ENCODE data around the gene C6orf15. TPM values are rescaled to one million over a fixed set of nuclear protein-coding genes. Genes with fewer than 3 reads are reported as not detected.
A peak's percentile ranks its signal among the peaks of the same experiment; 100 is the strongest.
"Not testable (repeated sequence)": the region's sequence is repeated elsewhere in the genome, so short reads cannot be mapped to it uniquely, and the experiment has no call there.

Gene C6orf15
- total and polyA plus RNA-seq, 10 donors: not detected

- intact Hi-C loops (cut with DNase I; ENCODE audit: low total_unique reads): no loop called here
- 88 to 100% (median 93%) methylated on average over 1 of the region's 1 CpG for WGBS, 5 donors
- TF ChIP-seq POLR2AphosphoS5 (IDR thresholded peaks at IDR 0.05) (no peak), POLR2A (IDR thresholded peaks at IDR 0.05) (no peak)
- TF ChIP-seq, protein P1, sequence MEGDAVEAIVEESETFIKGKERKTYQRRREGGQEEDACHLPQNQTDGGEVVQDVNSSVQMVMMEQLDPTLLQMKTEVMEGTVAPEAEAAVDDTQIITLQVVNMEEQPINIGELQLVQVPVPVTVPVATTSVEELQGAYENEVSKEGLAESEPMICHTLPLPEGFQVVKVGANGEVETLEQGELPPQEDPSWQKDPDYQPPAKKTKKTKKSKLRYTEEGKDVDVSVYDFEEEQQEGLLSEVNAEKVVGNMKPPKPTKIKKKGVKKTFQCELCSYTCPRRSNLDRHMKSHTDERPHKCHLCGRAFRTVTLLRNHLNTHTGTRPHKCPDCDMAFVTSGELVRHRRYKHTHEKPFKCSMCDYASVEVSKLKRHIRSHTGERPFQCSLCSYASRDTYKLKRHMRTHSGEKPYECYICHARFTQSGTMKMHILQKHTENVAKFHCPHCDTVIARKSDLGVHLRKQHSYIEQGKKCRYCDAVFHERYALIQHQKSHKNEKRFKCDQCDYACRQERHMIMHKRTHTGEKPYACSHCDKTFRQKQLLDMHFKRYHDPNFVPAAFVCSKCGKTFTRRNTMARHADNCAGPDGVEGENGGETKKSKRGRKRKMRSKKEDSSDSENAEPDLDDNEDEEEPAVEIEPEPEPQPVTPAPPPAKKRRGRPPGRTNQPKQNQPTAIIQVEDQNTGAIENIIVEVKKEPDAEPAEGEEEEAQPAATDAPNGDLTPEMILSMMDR (IDR thresholded peaks at IDR 0.05 in 8 of 11, conservative IDR thresholded peaks at IDR 0.05 in 3 of 11): no peak
- no peak for DNase-seq
- Histone ChIP-seq H3K36me3 (no peaks in the 10 kb centered on the region), H3K9me3 (no peaks in the 10 kb centered on the region), H3K4me3 (no peak overlapping the region), H3K4me1 (peaks cover 6 to 9% (median 8%) of the 10 kb centered on the region in 6 donors), H3K27ac (no peak overlapping the region), H3K27me3 (replicated peaks in 1 of 7) (peaks cover 0 to 6% (median 0%) of the 10 kb centered on the region in 7 donors)
Measured at GRCh38 chr6:31075528-31075927, 36.8 kb downstream of the C6orf15 start.

DNA sequence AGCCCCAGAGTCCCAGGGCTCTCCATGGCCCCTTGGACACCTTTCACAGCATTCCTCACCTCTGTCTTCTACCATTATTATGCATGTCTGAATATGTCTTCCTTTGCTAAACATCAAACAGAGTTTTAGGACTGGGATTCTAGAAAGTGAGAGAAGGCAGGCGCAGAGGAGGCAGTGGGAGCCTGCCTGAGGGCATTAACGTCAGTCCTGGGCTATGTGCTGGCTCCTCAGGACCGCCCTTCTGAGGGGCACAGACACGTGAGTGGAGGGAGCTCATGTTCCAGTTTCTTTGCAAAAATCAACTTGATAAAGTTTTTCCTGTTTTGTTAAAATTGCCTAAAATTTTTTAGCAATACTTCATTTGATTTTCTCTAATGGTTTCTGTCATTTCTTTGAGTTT, 38.0 kb downstream of the C6orf15 start:
- Histone ChIP-seq H3K9me3 (no peaks in the 10 kb centered on the region), H3K4me3 (no peak overlapping the region), H3K27ac (no peak overlapping the region), H3K4me1 (peaks cover under 1 to 3% (median 1%) of the 10 kb centered on the region in 6 donors), H3K27me3 (replicated peaks in 1 of 7) (no peaks in the 10 kb centered on the region), H3K36me3 (no peaks in the 10 kb centered on the region)
- intact Hi-C loops (cut with DNase I; ENCODE audit: low total_unique reads): no loop called here
- no peak for TF ChIP-seq POLR2AphosphoS5 (IDR thresholded peaks at IDR 0.05)
- no peak for DNase-seq
- 76 to 96% (median 86%) methylated on average over 4 of the region's 4 CpGs for WGBS, 5 donors

- intact Hi-C loops (cut with DNase I; ENCODE audit: low total_unique reads): no loop called here
- Histone ChIP-seq H3K27me3 (replicated peaks in 1 of 7) (no peaks in the 10 kb centered on the region), H3K4me3 (no peak overlapping the region), H3K36me3 (no peaks in the 10 kb centered on the region), H3K27ac (no peak overlapping the region), H3K9me3 (no peaks in the 10 kb centered on the region), H3K4me1 (peaks cover 0 to 9% (median 0%) of the 10 kb centered on the region in 6 donors)
- TF ChIP-seq, protein P1 (IDR thresholded peaks at IDR 0.05 in 8 of 11, conservative IDR thresholded peaks at IDR 0.05 in 3 of 11): peak in 3 of 11 experiments; percentile 5 to 16 (median 10)
- TF ChIP-seq POLR2AphosphoS5 (IDR thresholded peaks at IDR 0.05): no peak
- WGBS, 5 donors: 44 to 72% (median 52%) methylated on average over 6 of the region's 6 CpGs
- DNase-seq: no peak
Measured at GRCh38 chr6:31070711-31071197, 41.6 kb downstream of the C6orf15 start.

DNA sequence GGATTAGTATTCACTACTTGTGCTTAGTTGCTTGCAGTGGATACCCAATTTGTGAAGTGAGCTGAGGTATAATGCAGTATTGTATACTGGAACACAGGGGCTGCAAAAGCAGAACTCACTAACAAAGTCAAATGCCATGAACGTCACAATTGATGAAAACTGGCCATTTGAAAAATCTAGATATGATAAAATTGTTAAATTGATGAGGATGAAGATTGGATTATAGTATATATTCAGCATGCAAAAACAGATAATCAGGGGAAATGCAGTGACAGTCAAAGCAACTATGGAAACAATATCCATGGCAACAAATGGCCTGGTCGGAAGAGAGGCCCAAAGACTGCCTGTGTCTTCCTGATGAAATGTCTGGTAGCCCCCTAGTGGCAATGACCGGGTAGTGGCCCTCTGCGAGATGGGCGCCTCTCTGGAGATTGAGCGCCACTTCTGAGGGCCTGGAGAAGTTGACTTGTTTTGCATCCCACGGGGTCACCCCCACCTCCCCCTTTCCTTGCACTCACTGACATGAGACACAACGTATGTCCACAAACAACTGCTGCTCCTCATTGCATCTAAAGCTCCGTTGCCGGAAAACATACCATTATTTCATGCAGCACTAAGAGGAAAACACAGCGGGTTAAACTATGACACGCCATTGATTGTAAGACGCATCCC, 43.6 kb downstream of the C6orf15 start:
- peak; percentile 87 for DNase-seq
- WGBS, 5 donors: 47 to 51% (median 50%) methylated on average over 13 of the region's 13 CpGs
- no peaks in the 10 kb centered on the region for H3K9me3 ChIP-seq
- H3K4me1 ChIP-seq: peaks cover 0 to 9% (median 0%) of the 10 kb centered on the region in 6 donors
- no peak overlapping the region for H3K27ac ChIP-seq
- TF ChIP-seq, protein P1 (IDR thresholded peaks at IDR 0.05 in 8 of 11, conservative IDR thresholded peaks at IDR 0.05 in 3 of 11): peak; percentile 77 to 98 (median 91)
- peak in 1 of 3 donors; percentile 7 for TF ChIP-seq POLR2AphosphoS5 (IDR thresholded peaks at IDR 0.05)
- no peak for TF ChIP-seq POLR2A (IDR thresholded peaks at IDR 0.05)
- intact Hi-C loops (cut with DNase I; ENCODE audit: low total_unique reads): loop anchor here (2.0 kb wide), 1 partner anchor 240 kb away; no protein-coding TSS in a partner anchor
- H3K27me3 ChIP-seq (replicated peaks in 1 of 7): no peaks in the 10 kb centered on the region
- H3K36me3 ChIP-seq: no peaks in the 10 kb centered on the region
- no peak overlapping the region for H3K4me3 ChIP-seq

DNA sequence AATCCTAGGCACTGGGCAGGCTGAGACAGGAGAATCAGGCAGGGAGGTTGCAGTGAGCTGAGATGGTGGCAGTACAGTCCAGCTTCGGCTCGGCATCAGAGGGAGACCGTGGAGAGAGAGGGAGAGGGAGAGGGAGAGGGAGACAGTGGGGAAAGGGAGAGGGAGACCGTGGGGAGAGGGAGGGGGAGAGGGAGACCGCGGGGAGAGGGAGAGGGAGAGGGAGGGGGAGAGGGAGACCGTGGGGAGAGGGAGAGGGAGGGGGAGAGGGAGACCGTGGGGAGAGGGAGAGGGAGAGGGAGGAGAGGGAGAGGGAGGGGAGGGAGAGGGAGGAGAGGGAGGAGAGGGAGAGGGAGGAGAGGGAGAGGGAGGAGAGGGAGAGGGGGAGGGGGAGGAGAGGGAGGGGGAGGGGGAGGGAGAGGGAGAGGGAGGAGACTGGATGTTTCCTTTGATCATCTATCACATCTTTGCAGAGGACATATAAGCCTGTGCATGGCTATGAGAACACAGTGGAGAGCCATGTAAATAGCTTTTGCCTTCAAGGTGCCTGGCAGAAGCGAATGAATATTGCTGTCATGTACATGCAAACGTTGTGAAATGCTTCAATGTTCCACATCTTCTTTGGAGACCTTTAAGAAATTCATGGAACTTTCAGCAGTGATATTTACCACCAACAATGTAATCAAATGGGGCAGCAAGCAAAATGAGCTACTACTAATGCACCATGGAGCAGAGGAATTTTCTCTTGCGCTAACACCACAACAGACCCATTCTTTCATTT, 44.3 kb downstream of the C6orf15 start:
- H3K27me3 ChIP-seq (replicated peaks in 1 of 7); H3K4me1 ChIP-seq; H3K4me3 ChIP-seq; H3K9me3 ChIP-seq; DNase-seq; H3K36me3 ChIP-seq; H3K27ac ChIP-seq: not testable (repeated sequence)
- intact Hi-C loops (cut with DNase I; ENCODE audit: low total_unique reads): loop anchor here (2.0 kb wide), 1 partner anchor 239 kb away; no protein-coding TSS in a partner anchor
- 82 to 94% (median 86%) methylated on average over 3 to 9 of the region's 11 CpGs for WGBS, 5 donors

DNA sequence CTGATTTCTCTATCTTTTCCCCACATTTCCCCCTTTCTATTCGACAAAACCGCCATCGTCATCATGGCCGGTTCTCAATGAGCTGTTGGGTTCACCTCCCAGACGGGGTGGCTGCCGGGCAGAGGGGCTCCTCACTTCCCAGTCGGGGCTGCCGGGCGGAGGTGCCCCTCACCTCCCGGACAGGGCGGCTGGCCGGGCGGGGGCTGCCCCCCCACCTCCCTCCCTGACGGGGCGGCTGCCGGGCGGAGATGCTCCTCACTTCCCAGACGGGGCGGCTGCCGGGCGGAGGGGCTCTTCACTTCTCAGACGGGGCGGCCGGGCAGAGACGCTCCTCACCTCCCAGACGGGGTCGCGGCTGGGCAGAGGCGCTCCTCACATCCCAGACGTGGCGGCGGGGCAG, 45.3 kb downstream of the C6orf15 start:
- DNase-seq; intact Hi-C loops (cut with DNase I; ENCODE audit: low total_unique reads); H3K4me3 ChIP-seq; H3K27me3 ChIP-seq (replicated peaks in 1 of 7); H3K9me3 ChIP-seq; H3K4me1 ChIP-seq; H3K36me3 ChIP-seq; H3K27ac ChIP-seq: not testable (repeated sequence)
- WGBS, 5 donors: 84 to 96% (median 93%) methylated on average over 9 to 26 of the region's 32 CpGs

Measured in spleen (tissue), 11 donors.